Middle frontal gyrus (tissue), 1 donor: ENCODE measurements around the gene ASL.
"Not testable (repeated sequence)": the region's sequence is repeated elsewhere in the genome, so short reads cannot be mapped to it uniquely, and the experiment has no call there.

Source experiments
- DNase-seq: peaks from one replicate; pipeline ENCODE4 v3.0.0-alpha.2; 2015; ENCODE audit warnings: low spot score; ENCODE audit errors: extremely low spot score

Gene ASL

GRCh38 chr7:66076462-66077329 lies 1.1 kb downstream of the ASL start:
- DNase-seq = no peak

- no peak for DNase-seq
Observed at GRCh38 chr7:66078067-66078466, 2.4 kb downstream of the ASL start.

- DNase-seq = no peak
Observed at GRCh38 chr7:66082083-66082482, 6.5 kb downstream of the ASL start.

- DNase-seq = no peak
Observed at GRCh38 chr7:66082886-66083415, 7.3 kb downstream of the ASL start.

GRCh38 chr7:66083677-66084076 lies 8.1 kb downstream of the ASL start:
- DNase-seq = no peak

- DNase-seq = no peak
Observed at GRCh38 chr7:66088861-66089838, 13.5 kb downstream of the ASL start.

- no peak for DNase-seq
Observed at GRCh38 chr7:66092654-66093053, 17.0 kb downstream of the ASL start.

- DNase-seq = no peak
Observed at GRCh38 chr7:66095010-66095409, 19.4 kb downstream of the ASL start.

GRCh38 chr7:66099232-66099550 lies 23.6 kb downstream of the ASL start:
- no peak for DNase-seq

GRCh38 chr7:66099551-66100407 lies 24.2 kb downstream of the ASL start:
- peak; percentile 12 for DNase-seq

- DNase-seq = no peak
Observed at GRCh38 chr7:66100408-66101050, 24.9 kb downstream of the ASL start.

GRCh38 chr7:66102168-66102567 lies 26.5 kb downstream of the ASL start:
- DNase-seq = not testable (repeated sequence)

GRCh38 chr7:66103994-66104393 lies 28.4 kb downstream of the ASL start:
- not testable (repeated sequence) for DNase-seq

- no peak for DNase-seq
Observed at GRCh38 chr7:66105263-66105748, 29.7 kb downstream of the ASL start.

- DNase-seq = not testable (repeated sequence)
Observed at GRCh38 chr7:66108410-66108809, 32.8 kb downstream of the ASL start.

GRCh38 chr7:66110856-66111255 lies 35.2 kb downstream of the ASL start:
- DNase-seq = no peak

GRCh38 chr7:66114743-66115649 lies 39.4 kb downstream of the ASL start, which contains the start of gene CRCP:
Gene CRCP (plus strand): TSS chr7:66114847. CDS start chr7:66114963, 116 bp downstream.
- DNase-seq = peak; percentile 48

GRCh38 chr7:66116680-66117420 lies 41.2 kb downstream of the ASL start:
- not testable (repeated sequence) for DNase-seq
